NCI-H2227 treated with DMSO at 0.1 percent for 48 hours (cell line): ENCODE results near the gene ALS2.
"Not testable (repeated sequence)": the region's sequence is repeated elsewhere in the genome, so short reads cannot be mapped to it uniquely, and the experiment has no call there.

Source experiments
- DNase-seq: peaks from one replicate; lab custom pipeline; 2025; lab: John Stamatoyannopoulos, UW

Gene ALS2

GRCh38 chr2:201674794-201675193 is 105.9 kb downstream of the ALS2 start:
- no peak for DNase-seq

GRCh38 chr2:201674298-201674697 is 106.4 kb downstream of the ALS2 start:
- no peak for DNase-seq

- DNase-seq = no peak
These were observed 107.2 kb downstream of the ALS2 start for GRCh38 chr2:201673546-201673945.

- not testable (repeated sequence) for DNase-seq
These were observed 109.5 kb downstream of the ALS2 start for GRCh38 chr2:201671205-201671604.

GRCh38 chr2:201669865-201670264 is 110.9 kb downstream of the ALS2 start:
- no peak for DNase-seq

GRCh38 chr2:201668402-201668910 is 112.3 kb downstream of the ALS2 start:
- DNase-seq = no peak

- no peak for DNase-seq
These were observed 116.4 kb downstream of the ALS2 start for GRCh38 chr2:201664334-201664733.

DNA sequence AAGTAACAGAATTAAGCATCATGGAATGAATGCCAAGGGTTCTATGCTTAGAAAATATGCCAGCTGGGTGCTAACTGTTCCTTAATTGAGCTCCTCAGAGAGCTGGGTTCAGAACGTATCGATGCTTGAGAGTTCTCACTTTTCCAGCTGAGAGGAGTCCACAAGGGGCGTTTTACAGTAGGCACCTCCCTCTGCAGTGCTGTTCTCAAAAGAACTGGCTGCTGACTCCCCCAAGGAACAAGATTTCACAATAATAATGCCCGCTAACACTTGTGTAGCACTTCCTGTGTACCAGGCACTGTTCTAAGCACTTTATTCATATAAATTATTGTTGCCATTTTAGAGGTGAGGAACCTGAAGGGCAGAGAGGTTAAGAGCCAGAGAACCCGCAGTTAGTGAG is 119.4 kb downstream of the ALS2 start:
- DNase-seq = no peak

GRCh38 chr2:201660293-201660895 is 120.3 kb downstream of the ALS2 start:
- DNase-seq = no peak

DNA sequence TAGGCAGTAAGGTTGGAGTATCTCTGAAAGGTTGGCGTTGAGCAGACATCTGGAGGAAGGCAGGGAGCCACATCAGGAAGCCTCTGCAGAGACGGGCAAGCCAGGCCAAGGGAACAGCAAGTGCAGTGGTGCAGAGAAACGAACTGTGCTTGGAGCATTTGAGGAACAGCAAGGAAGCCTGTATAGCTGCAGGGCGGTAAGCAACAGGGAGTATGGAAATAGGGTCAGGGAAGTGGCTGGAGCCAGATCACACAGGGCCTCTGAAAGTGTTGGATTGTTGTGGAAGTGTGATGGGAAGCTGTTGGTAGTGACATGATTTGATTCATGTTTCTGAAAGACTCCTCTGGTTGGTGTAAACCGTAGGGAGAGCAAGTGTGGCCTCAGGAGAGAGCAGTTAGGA is 124.0 kb downstream of the ALS2 start:
- no peak for DNase-seq

GRCh38 chr2:201656102-201656501 is 124.6 kb downstream of the ALS2 start:
- DNase-seq = no peak

DNA sequence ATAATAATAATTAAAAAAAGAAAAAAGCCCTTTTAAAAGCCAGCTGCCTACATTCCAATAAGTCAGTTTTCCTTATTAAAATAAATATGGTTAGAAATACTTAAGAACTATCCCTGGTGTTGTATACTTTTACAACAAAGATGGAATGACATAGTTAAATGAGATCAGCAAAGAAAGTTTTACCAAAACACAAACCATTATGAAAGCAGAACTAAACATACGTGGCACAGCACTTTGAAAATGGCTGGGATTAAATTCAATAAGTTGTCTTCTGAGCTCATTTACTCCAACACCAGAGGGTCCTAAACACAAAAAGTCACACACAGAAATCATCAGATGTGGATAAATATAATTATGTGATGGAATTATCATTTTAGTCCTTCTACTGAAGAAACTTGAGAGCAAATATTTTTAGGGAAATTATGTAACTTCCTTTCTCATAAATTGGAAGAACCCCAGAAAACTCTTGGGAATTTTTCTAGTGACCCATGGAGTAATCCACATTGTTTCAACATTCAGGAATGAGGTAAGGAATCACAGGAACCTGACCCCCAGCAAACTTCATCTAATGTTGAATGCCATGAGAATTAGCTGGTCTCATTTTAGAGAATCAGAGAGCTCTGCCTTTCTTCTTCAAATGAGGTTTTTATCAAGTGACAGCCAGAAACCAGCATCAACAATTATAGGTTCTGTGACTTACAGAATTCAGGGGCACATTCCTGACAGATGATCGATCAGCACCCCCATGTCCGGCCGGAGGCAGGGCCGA is 125.9 kb downstream of the ALS2 start:
- DNase-seq = no peak

DNA sequence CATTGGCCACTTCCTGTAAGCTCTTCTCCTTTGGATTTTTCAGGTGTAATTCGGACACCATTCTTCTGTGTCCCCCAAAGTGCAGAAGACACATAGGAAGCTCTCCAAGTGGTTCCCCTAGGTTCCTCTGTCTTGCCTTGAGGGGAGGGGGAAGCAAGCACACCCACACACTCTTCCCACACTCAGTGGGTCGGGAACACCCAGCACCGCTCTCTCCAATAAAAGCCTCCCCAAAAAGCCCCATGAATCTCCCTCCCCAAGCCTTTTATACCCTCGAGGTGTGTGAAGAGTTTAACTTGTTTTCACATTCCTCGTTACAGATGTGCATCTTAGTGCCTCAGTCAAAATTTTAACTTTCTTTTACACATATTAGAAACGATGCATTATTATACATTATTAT is 127.5 kb downstream of the ALS2 start:
- no peak for DNase-seq
